Measurements from ENCODE around the gene NAV1. TPM values are rescaled to one million over a fixed set of nuclear protein-coding genes. Genes with fewer than 3 reads are reported as not detected.

Gene NAV1
- total and polyA plus RNA-seq, 9 of the 15 experiments (the other 6 are each of a cell fraction or from before 2014, with no cell fraction given): 0.91 to 16.8 (median 3.2) TPM

GRCh38 chr1:201582705-201583442, 43.9 kb downstream of the NAV1 start (continued):
- TF ChIP-seq ZFPM2 (CRISPR knock-in tag; IDR thresholded peaks at IDR 0.05) (no peak), DPF2 (IDR thresholded peaks at IDR 0.05) (peak; percentile 69), ZNF75A (CRISPR knock-in tag; IDR thresholded peaks at IDR 0.05) (no peak), PRMT5 (CRISPR knock-in tag; IDR thresholded peaks at IDR 0.05) (no peak), PHF8 (IDR thresholded peaks at IDR 0.05; ENCODE audit: borderline replicate concordance, low read length) (no peak), RBM17 (IDR thresholded peaks at IDR 0.05; ENCODE audit: borderline replicate concordance, low read depth, low read length) (no peak), NFIC (IDR thresholded peaks at IDR 0.05) (peak; percentile 99), TAF15 (IDR thresholded peaks at IDR 0.05; ENCODE audit: low read depth, low read length) (no peak), ARNT (IDR thresholded peaks at IDR 0.05) (no peak), DACH1 (IDR thresholded peaks at IDR 0.05; ENCODE audit: partially characterized antibody) (no peak), CBFA2T3 (IDR thresholded peaks at IDR 0.05) (peak; percentile 34; the same call in 1 of the 2 replicates), ATF2 (CRISPR knock-in tag; IDR thresholded peaks at IDR 0.05) (no peak), LCOR (CRISPR knock-in tag; IDR thresholded peaks at IDR 0.05) (no peak), ZNF77 (CRISPR knock-in tag; IDR thresholded peaks at IDR 0.05) (no peak), FOXK2 (conservative IDR thresholded peaks at IDR 0.05 in 1 of 2, IDR thresholded peaks at IDR 0.05 in 1 of 2; ENCODE audit: low read depth in 2 of 2) (peak in 1 of 2 experiments; percentile 32; a peak in 1 of 4 replicates), NR2C2 (CRISPR knock-in tag; IDR thresholded peaks at IDR 0.05) (peak; percentile 31; the same call in 1 of the 2 replicates), NR2C2 (tag; IDR thresholded peaks at IDR 0.05) (0 out of 2 replicates have a peak, but pooled peaks have one; percentile 2), TBL1XR1 (IDR thresholded peaks at IDR 0.05; ENCODE audit: low read length in 2 of 2) (peak in 1 of 2 experiments; percentile 48; a peak in 1 of 4 replicates), XRCC4 (IDR thresholded peaks at IDR 0.05; ENCODE audit: extremely low read depth, insufficient read depth, insufficient read length) (no peak), HNRNPL (IDR thresholded peaks at IDR 0.05; ENCODE audit: low read depth, low read length) (no peak), ZNF318 (IDR thresholded peaks at IDR 0.05; ENCODE audit: borderline replicate concordance in 1 of 2, low read depth in 1 of 2) (no peak)

All from K562 (cell line).